Memory B cell (primary cell): ENCODE results near the gene PLEKHH1.

Experiments used
- ATAC-seq: fragments of 150-1000 bp; cut with Tn5 transposase; 2 replicates; pipeline ENCODE4 v1.10.0; 2021; ENCODE audit warnings: low read depth, mild to moderate bottlenecking, moderate library complexity
- DNase-seq, 2 donors: peaks; one replicate each; pipeline ENCODE4 v3.0.0; 2022; ENCODE audit warnings: low spot score in 2 of 2
- H3K27ac Mint-ChIP-seq: one replicate; pipeline ENCODE4 v1.8.0; 2022; ENCODE audit warnings: mild to moderate bottlenecking, moderate library complexity, mixed read lengths
- H3K27me3 Mint-ChIP-seq: one replicate; pipeline ENCODE4 v1.8.0; 2022; ENCODE audit warnings: mixed read lengths
- H3K36me3 Mint-ChIP-seq: one replicate; pipeline ENCODE4 v1.8.0; 2022; ENCODE audit warnings: mild to moderate bottlenecking, mixed read lengths
- H3K4me1 Mint-ChIP-seq: one replicate; pipeline ENCODE4 v1.8.0; 2022; ENCODE audit warnings: mixed read lengths
- H3K4me3 Mint-ChIP-seq: one replicate; pipeline ENCODE4 v1.8.0; 2022; ENCODE audit warnings: mild to moderate bottlenecking, moderate library complexity, mixed read lengths
- H3K9me3 Mint-ChIP-seq: one replicate; pipeline ENCODE4 v1.8.0; 2022; ENCODE audit warnings: mixed read lengths

The PLEKHH1 gene

DNA sequence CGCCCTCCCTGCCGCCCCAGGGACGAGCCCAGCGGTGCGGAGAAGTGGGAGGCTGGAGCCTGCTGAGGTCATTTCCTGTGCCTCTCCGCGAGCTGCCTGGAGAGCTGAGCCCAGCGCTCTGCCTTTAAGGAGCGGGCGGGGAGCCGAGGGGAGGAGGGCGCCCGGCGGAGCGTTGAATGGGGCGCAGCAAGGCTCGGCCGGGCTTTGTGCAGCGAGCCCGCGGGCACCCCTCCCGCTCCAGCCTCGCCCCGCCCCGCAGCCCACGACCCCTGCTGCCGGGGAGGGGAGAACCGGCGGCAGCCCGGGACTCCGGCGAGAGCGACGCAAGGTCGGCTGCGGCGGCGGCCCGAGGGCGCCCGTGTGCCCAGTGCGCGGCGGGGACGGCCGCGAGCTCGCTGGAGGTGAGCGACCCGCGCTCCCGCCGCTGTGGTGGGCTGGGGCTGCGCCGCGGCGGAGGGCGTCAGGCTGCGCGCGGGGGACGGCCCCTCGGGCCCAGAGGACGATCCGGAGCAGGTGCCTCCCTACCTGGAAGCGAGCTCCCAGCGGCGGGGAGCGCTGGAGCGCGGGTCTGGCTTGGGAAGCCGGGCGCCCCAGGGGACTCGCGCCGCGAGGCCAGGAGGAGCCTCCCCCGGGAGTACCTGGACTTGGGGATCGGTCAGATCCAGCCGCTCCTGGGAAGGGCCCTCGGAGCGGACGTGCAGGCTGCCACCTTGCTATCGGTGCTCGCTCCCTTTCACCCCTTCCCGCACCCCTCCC is at the start of gene PLEKHH1:
Gene PLEKHH1, plus strand, starts transcription at position 293 of the 756 bp plus-strand sequence. CDS start 8,578 bp downstream, outside the sequence.
- ATAC-seq (peak; percentile 78), DNase-seq (peak in 1 of 2 donors; percentile 39)
- Mint-ChIP-seq H3K27me3 (peaks cover 11% of the 10 kb centered on the region), H3K4me1 (peaks cover 2% of the 10 kb centered on the region), H3K27ac (no peak within 1 kb of the TSS), H3K36me3 (no peaks in the 10 kb centered on the region), H3K4me3 (peak within 1 kb of the TSS; percentile 72), H3K9me3 (no peaks in the 10 kb centered on the region)

- ATAC-seq (no peak), DNase-seq (no peak)
- no peak overlapping the region for H3K27ac Mint-ChIP-seq
- peaks cover 20% of the 10 kb centered on the region for H3K4me1 Mint-ChIP-seq
- H3K4me3 Mint-ChIP-seq, result no peak overlapping the region
- no peaks in the 10 kb centered on the region for H3K27me3 Mint-ChIP-seq
- H3K36me3 Mint-ChIP-seq, result peaks cover 23% of the 10 kb centered on the region
- no peaks in the 10 kb centered on the region for H3K9me3 Mint-ChIP-seq
These were observed 49.4 kb upstream of the PLEKHH1 start for GRCh38 chr14:67483579-67484285.

DNA sequence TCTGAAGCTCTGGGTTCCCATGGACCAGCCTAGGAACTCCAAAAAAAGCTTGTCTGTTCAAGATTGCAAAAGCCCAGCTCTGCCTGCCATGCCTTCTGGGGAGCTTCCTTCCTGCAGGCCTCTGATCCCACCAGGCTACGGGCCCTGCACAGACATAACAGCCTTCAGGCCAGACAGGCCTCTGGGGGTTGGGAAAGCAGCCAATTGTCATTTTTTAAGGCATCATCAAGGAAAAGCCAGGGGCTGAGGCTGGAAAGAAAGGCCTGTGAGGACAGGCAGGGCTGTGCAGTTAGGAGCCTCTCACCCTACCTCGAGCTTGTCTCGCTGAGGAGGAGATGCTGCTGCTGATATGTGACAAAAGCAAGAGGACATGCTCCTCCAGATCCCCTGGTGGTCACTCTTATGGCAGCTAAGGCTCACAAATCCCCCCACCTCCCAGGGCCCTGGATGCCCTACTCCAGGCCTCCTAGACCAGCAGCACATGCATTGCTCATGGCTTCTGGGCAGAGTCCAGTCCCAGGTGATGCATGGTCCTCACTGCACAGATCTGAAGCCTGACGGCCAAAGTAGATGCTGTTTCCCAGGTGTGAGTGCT is 47.5 kb upstream of the PLEKHH1 start:
- ATAC-seq, result no peak
- Mint-ChIP-seq H3K4me1 (peaks cover 33% of the 10 kb centered on the region), H3K27me3 (no peaks in the 10 kb centered on the region), H3K36me3 (peaks cover 21% of the 10 kb centered on the region), H3K4me3 (no peak overlapping the region), H3K27ac (no peak overlapping the region), H3K9me3 (no peaks in the 10 kb centered on the region)
- no peak for DNase-seq

DNA sequence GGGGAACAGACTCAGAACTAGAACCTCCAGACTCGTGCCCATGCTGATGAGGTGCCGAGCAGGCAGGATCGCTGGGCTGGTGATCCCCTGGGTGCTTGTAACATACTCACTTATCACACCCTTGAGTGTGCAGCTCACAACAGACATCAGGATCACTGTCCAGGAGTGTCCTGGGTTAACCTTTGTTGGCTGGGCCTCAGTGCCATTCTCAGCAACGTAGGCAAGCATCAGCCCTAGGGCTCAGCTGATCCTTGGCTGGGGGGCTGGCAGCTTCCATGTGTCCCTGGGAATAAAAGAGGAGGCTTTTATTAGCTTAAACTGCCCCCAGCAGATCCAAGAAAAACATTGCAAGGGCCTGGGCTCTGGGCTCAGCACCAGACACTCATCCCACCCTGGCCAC is 46.2 kb upstream of the PLEKHH1 start:
- Mint-ChIP-seq H3K9me3 (no peaks in the 10 kb centered on the region), H3K36me3 (peaks cover 13% of the 10 kb centered on the region), H3K4me1 (peaks cover 43% of the 10 kb centered on the region), H3K4me3 (no peak overlapping the region), H3K27ac (no peak overlapping the region), H3K27me3 (no peaks in the 10 kb centered on the region)
- DNase-seq (no peak), ATAC-seq (no peak)

DNA sequence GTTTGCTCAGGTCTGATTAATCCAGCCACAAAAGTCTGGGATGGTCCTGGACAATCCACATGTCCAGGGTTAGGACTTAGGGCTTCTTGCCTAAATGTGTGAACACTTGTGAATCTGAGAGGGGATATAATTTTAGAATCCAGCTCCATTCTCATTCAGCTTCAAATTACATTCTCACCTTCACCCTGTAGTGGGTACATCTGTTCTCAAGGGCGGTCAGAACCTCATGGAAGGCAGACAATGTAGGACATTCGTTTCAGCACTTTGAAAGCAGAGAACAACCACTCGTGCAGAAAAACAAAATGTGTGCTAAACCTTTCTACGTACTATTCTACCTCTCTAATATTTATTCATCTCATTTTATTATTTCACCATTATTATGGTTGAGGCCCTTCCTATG is 45.8 kb upstream of the PLEKHH1 start:
- DNase-seq (no peak), ATAC-seq (no peak)
- H3K36me3 Mint-ChIP-seq, result peaks cover 13% of the 10 kb centered on the region
- no peak overlapping the region for H3K4me3 Mint-ChIP-seq
- H3K27ac Mint-ChIP-seq, result peak overlapping the region; percentile 96
- no peaks in the 10 kb centered on the region for H3K9me3 Mint-ChIP-seq
- H3K27me3 Mint-ChIP-seq, result no peaks in the 10 kb centered on the region
- peaks cover 47% of the 10 kb centered on the region for H3K4me1 Mint-ChIP-seq

DNA sequence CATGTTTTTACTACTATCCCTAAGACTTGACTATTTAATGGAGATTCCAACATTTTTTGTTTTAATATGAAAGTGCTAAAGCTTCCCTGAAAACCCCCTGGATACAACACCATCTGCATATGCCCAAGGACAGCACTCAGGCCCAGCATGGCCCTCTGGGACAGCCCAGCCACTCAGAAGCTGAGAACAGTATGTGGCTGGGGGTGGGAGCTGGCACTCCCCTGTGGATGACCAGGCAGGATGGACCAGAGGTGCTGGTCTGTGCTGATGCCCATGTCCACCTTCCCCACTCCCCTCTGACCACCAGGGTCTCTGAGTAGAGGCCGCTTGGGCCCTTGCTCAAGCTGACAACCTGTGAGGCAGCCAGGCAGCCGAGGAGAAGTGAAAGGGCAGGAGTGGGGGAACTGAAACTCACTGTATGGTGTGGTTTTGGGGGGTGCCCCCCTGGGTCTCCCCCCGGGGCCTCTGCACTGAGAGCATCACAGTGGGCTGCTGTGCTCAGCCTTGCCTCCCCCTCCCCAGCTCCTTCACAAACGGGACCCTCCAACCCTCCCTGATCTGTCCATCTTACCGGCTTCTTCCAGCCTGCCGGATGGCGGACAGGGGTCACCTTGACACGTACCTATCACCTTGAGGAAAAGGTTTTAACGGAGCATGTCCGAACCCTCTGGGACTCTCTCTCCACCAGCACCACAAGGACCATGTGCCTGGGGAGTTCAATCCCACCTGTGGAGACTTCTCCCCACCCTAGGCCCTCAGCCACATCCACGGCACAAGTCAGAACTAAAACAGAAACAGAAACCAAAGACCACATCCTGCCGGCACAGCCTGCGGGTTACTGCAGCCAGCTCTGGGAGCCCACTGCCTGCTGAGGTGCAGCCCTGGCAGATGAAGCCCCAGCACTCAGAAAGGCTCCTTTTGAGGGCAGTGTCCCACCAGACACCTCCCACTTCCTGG is 44.9 kb upstream of the PLEKHH1 start, which contains the start of gene TMEM229B:
Gene TMEM229B, minus strand, starts transcription at position 785 of the 957 bp plus-strand sequence. CDS start 14,798 bp downstream, outside the sequence.
- Mint-ChIP-seq H3K27ac (peak within 1 kb of the TSS; percentile 96), H3K4me3 (peak within 1 kb of the TSS; percentile 88), H3K36me3 (peaks cover 16% of the 10 kb centered on the region), H3K9me3 (peaks cover 2% of the 10 kb centered on the region), H3K4me1 (peaks cover 55% of the 10 kb centered on the region), H3K27me3 (no peaks in the 10 kb centered on the region)
- ATAC-seq (peak; percentile 85), DNase-seq (peak; percentile 80 to 84)

GRCh38 chr14:67490196-67490595 is 42.9 kb upstream of the PLEKHH1 start:
- H3K27me3 Mint-ChIP-seq, result no peaks in the 10 kb centered on the region
- no peak overlapping the region for H3K4me3 Mint-ChIP-seq
- H3K27ac Mint-ChIP-seq, result peak overlapping the region; percentile 79
- DNase-seq (no peak), ATAC-seq (no peak)
- H3K36me3 Mint-ChIP-seq, result peaks cover 17% of the 10 kb centered on the region
- H3K4me1 Mint-ChIP-seq, result peaks cover 56% of the 10 kb centered on the region
- H3K9me3 Mint-ChIP-seq, result peaks cover 2% of the 10 kb centered on the region

DNA sequence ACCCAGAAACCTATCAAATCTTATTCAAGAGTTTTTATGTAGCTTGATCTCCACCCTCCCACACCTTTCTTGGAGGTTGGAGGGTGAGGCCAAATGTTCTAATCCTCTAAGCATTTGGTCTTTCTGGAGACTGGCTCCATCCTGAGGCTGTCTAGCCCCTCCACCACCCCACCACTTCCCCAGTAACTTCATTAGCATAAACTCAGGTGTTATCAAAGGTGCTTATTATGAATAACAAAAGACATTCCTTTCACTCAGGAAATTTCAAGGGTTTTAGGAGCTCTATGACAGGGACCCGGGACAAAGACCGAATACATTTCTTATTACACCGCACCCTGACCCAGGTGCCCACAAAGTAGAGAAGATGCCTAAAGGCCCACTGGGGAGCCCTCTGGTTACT is 41.8 kb upstream of the PLEKHH1 start:
- H3K9me3 Mint-ChIP-seq, result peaks cover 2% of the 10 kb centered on the region
- ATAC-seq (no peak), DNase-seq (no peak)
- peaks cover 9% of the 10 kb centered on the region for H3K36me3 Mint-ChIP-seq
- H3K27me3 Mint-ChIP-seq, result no peaks in the 10 kb centered on the region
- no peak overlapping the region for H3K4me3 Mint-ChIP-seq
- peak overlapping the region; percentile 64 for H3K27ac Mint-ChIP-seq
- H3K4me1 Mint-ChIP-seq, result peaks cover 51% of the 10 kb centered on the region

DNA sequence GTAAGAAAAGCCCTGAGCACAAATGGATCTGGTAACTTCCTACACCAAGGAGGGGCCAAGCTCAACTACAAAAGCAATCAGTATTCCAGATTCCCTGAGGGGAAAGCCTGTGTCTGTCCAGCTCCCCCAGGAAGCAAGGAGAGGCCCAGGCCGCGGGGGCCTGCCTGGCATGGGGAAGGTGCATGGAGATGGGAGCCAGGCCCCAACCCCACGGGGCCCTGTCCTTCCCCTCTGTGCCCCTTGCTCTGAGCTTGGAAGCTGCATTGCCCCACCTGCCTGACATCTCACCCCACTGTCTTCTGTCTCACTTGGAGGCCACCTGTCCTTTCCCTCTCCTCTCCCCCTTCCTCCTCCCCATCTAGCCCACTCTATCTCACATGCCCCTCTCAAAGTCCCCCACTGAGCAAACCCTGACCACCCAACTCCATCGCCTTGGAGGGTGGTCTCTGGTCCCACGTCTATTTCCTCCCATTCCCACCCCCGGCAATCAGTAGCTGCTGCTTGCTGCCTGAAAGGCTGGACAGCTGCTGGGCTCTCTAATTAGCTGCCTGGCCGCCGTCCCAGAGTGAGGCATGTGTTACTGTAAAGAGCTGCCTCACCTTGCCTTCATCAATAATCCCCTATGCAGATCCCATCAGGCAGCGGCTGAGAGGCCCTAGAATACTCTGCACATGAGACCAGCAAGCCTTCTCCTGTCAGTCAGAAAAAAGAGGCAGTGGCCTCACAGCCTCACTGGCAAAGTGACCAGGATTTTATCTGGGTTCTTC is 41.2 kb upstream of the PLEKHH1 start:
- Mint-ChIP-seq H3K4me1 (peaks cover 51% of the 10 kb centered on the region), H3K27ac (peak overlapping the region; percentile 84), H3K9me3 (peaks cover 2% of the 10 kb centered on the region), H3K4me3 (peak overlapping the region; percentile 30), H3K27me3 (no peaks in the 10 kb centered on the region), H3K36me3 (peaks cover 5% of the 10 kb centered on the region)
- no peak for DNase-seq
- ATAC-seq, result no peak

DNA sequence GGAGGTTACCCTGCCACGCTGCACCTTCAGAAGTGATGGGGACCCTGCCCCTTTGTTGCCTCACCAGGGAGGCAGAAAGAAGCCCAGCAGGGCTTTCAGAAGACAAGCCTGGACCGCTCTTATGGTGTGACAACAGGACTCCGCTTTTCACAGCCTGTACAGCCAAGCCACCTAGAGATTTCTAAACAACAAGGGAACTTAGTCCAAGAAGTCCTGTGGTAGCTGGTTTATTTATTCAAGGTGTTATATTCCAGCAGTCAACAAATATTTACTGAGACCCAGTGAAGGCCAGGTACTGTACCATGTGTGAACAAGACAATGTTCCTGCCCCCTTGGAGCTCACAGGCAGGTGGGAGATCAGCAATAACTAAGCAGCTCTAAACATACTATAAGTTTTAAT is 40.6 kb upstream of the PLEKHH1 start:
- Mint-ChIP-seq H3K4me1 (peaks cover 46% of the 10 kb centered on the region), H3K27ac (peak overlapping the region; percentile 84), H3K4me3 (peak overlapping the region; percentile 43), H3K27me3 (no peaks in the 10 kb centered on the region), H3K36me3 (peaks cover 5% of the 10 kb centered on the region), H3K9me3 (peaks cover 2% of the 10 kb centered on the region)
- DNase-seq, result no peak
- no peak for ATAC-seq

DNA sequence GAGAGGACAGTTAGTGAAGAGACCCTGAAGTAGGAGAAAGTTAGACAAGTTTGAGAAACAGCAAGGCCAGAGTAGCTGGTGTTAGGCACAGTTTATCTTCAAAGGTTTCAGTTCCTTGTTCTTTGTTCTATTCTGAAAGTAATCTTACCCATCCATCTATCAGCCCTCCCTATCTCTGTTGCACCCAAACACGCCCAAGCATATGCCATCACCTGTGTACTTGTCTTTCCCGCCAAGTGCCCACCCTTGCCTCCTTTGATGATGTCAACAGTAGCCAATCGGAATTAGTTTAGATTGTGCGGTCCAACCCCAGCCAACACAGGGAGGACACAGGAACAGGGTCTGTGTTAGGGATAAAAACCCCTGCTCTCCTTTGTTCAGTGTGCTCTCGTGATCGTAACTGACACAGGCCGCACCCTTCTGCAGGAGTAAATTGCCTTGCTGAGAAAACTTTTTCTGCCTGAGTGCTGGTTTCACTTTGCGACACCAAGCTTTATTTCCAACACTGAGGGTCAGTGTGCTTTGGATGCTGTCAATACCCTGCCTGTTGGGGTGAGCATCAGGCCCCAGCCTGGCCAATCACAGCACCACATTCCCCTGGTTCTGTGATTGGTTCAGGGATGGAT is 39.9 kb upstream of the PLEKHH1 start:
- peak overlapping the region; percentile 43 for H3K4me3 Mint-ChIP-seq
- H3K27ac Mint-ChIP-seq, result peak overlapping the region; percentile 84
- H3K4me1 Mint-ChIP-seq, result peaks cover 40% of the 10 kb centered on the region

GRCh38 chr14:67495827-67496226 is 37.3 kb upstream of the PLEKHH1 start:
- Mint-ChIP-seq H3K9me3 (peaks cover 2% of the 10 kb centered on the region), H3K4me3 (no peak overlapping the region), H3K4me1 (peaks cover 20% of the 10 kb centered on the region), H3K27ac (no peak overlapping the region), H3K36me3 (peaks cover 8% of the 10 kb centered on the region), H3K27me3 (no peaks in the 10 kb centered on the region)
- ATAC-seq (no peak), DNase-seq (no peak)

More for the DNA sequence above, 39.9 kb upstream of the PLEKHH1 start:
- peak; percentile 15 to 22 for DNase-seq
- peak; percentile 15 for ATAC-seq
- H3K9me3 Mint-ChIP-seq, result peaks cover 2% of the 10 kb centered on the region
- peaks cover 5% of the 10 kb centered on the region for H3K36me3 Mint-ChIP-seq
- no peaks in the 10 kb centered on the region for H3K27me3 Mint-ChIP-seq
